K562 (cell line): ENCODE measurements around the gene KCNK1. TPM values are rescaled to one million over a fixed set of nuclear protein-coding genes. Genes with fewer than 3 reads are reported as not detected.

ENCODE experiments used
- ATAC-seq: fragments of 200-7000 bp; cut with Tn5 transposase; 3 replicates; pipeline ENCODE4 v1.9.1; 2020; ENCODE audit warnings: moderate library complexity
- BruUV-seq: library from RNA; stranded (reverse); fragments of 400-500 nt; replicated peaks from 2 replicates; lab custom pipeline; 2021; lab: Mats Ljungman, UMichigan
- CTCF ChIA-PET: fragments of 300-600 bp; formaldehyde crosslinking; extraction: SDS; loops from one replicate; lab custom pipeline; 2021; ENCODE audit warnings: low intra/inter-chr PET ratio; lab: Yijun Ruan, JAX
- POLR2A ChIA-PET: fragments of 300-600, 350-650 bp; sonication (Branson Sonifier 250); formaldehyde crosslinking; extraction: SDS; loops from one replicate; lab custom pipeline; 2021; ENCODE audit warnings: antibody characterized with exemption, inconsistent platforms; lab: Yijun Ruan, JAX
- DNase-seq, 4 experiments: peaks; one replicate each; pipeline versions ENCODE4 v3.0.0 to v3.0.0-alpha.2; 2011 to 2018; ENCODE audit warnings: low spot score in 3 of 4, mixed read lengths in 3 of 4; ENCODE audit errors: extremely low read depth in 1 of 4
- FAIRE-seq: peaks from 2 replicates; lab custom pipeline; 2011; peaks lifted over from hg19 to GRCh38; lab: Jason Lieb, UNC
- H2AFZ ChIP-seq: 2 replicates; pipeline ENCODE4 v1.6.0; 2011; ENCODE audit warnings: low read depth, low read length, control low read depth, inconsistent platforms
- H3K27ac ChIP-seq: fragments of 200-600 bp; 3 replicates; pipeline ENCODE4 v1.8.0; 2011; ENCODE audit warnings: low read depth, mild to moderate bottlenecking, control low read depth, inconsistent platforms, low read length, moderate library complexity, mixed read lengths; ENCODE audit errors: extremely low read depth
- H3K27me3 ChIP-seq, 2 experiments: fragments of 300-600 bp in 1 of 2; 2 replicates in 1 of 2; 3 replicates in 1 of 2; pipeline versions ENCODE4 v1.6.0 to v1.8.0; 2011; ENCODE audit warnings: inconsistent platforms in 2 of 2, low read length in 2 of 2, mild to moderate bottlenecking in 1 of 2, mixed read lengths in 1 of 2, moderate library complexity in 1 of 2; ENCODE audit not compliant: control insufficient read depth in 2 of 2, insufficient read depth in 2 of 2
- H3K36me3 ChIP-seq: fragments of 300-600 bp; 3 replicates; pipeline ENCODE4 v1.8.0; 2011; ENCODE audit warnings: mild to moderate bottlenecking, low read length, inconsistent platforms; ENCODE audit not compliant: control insufficient read depth, insufficient read depth
- H3K4me1 ChIP-seq, 2 experiments: fragments of 200-600 bp in 1 of 2; replicated peaks in 1 of 2; 2 replicates in 1 of 2; 3 replicates in 1 of 2; pipeline versions ENCODE4 v1.5.1 to v1.8.0; 2011; ENCODE audit warnings: inconsistent platforms in 2 of 2, low read length in 2 of 2, mild to moderate bottlenecking in 1 of 2, mixed read lengths in 1 of 2, moderate library complexity in 1 of 2; ENCODE audit not compliant: control insufficient read depth in 2 of 2, insufficient read depth in 2 of 2
- H3K4me2 ChIP-seq: 2 replicates; pipeline ENCODE4 v1.6.1; 2011; ENCODE audit warnings: low read length, control low read depth, inconsistent platforms, mixed read lengths; ENCODE audit not compliant: insufficient read depth
- H3K4me3 ChIP-seq: fragments of 200-600 bp; sonication (generic), shearing (Covaris generic); 2 replicates; pipeline ENCODE4 v1.5.1; 2016; ENCODE audit warnings: control low read depth, inconsistent platforms
- H3K79me2 ChIP-seq: fragments of 200-600 bp; 3 replicates; pipeline ENCODE4 v1.8.0; 2011; ENCODE audit warnings: low read length, inconsistent platforms; ENCODE audit not compliant: control insufficient read depth, insufficient read depth
- H3K9ac ChIP-seq, 2 experiments: 2 replicates each; pipeline versions ENCODE4 v1.6.0 to v1.6.1; 2011; ENCODE audit warnings: low read depth in 2 of 2, low read length in 2 of 2, control low read depth in 1 of 2, inconsistent platforms in 1 of 2, mild to moderate bottlenecking in 1 of 2, mixed read lengths in 1 of 2; ENCODE audit not compliant: insufficient read depth in 1 of 2
- H3K9me1 ChIP-seq: one replicate; pipeline ENCODE4 v1.6.0; 2011; ENCODE audit warnings: inconsistent platforms, mild to moderate bottlenecking, low read length, moderate library complexity; ENCODE audit not compliant: control insufficient read depth, insufficient read depth
- H3K9me3 ChIP-seq: replicated peaks from 2 replicates; pipeline ENCODE4 v1.5.1; 2011; ENCODE audit warnings: low read depth, low read length, inconsistent platforms; ENCODE audit not compliant: control insufficient read depth, insufficient read depth
- H4K20me1 ChIP-seq: replicated peaks from 2 replicates; pipeline ENCODE4 v1.6.1; 2011; ENCODE audit warnings: low read length, inconsistent platforms, mixed read lengths; ENCODE audit not compliant: control insufficient read depth, insufficient read depth
- C11orf30 ChIP-seq: fragments of 450-650 bp; IDR thresholded peaks from 2 replicates; pipeline ENCODE4 v1.6.1; 2016; ENCODE audit warnings: low read depth, mild to moderate bottlenecking
- MAFF ChIP-seq: IDR thresholded peaks from 2 replicates; pipeline ENCODE4 v1.6.1; 2012; ENCODE audit warnings: low read length, improper control_type of control experiment
- REST ChIP-seq, 2 experiments: fragments of 450-650 bp; formaldehyde crosslinking in 1 of 2; IDR thresholded peaks; 2 replicates each; pipeline versions ENCODE4 v1.4.0 to v1.6.1; 2014 to 2020; ENCODE audit warnings: mild to moderate bottlenecking in 2 of 2, borderline replicate concordance in 1 of 2, low read depth in 1 of 2
- THRB ChIP-seq: fragments of 450-650 bp; formaldehyde crosslinking; conservative IDR thresholded peaks from 2 replicates; pipeline ENCODE4 v1.4.0; 2022; ENCODE audit warnings: mild to moderate bottlenecking, missing genetic modification characterization
- ZNF316 ChIP-seq: fragments of 450-650 bp; IDR thresholded peaks from 2 replicates; pipeline ENCODE4 v1.6.1; 2016
- WGBS: fragments of 100-300 bp; shearing (Covaris generic); methylation state at CpG from one replicate; pipeline ENCODE4 v1.1.6; 2016; ENCODE audit warnings: low coverage, mixed read lengths; ENCODE audit not compliant: insufficient coverage; ENCODE audit errors: missing lambda C conversion rate; 5-methylcytosine and 5-hydroxymethylcytosine counted together
- in situ Hi-C: fragments of 300-500 bp; cut with MboI; formaldehyde crosslinking; loops from 4 replicates; pipeline ENCODE4 v1.15.0; 2018; ENCODE audit warnings: inconsistent platforms, mixed read lengths
- intact Hi-C: fragments of 100-400 bp; cut with micrococcal nuclease; formaldehyde crosslinking; loops from 2 replicates; pipeline ENCODE4 v1.14.2; 2022
- polyA plus RNA-seq, 8 experiments: library from polyadenylated mRNA; depleted of rRNA in 4 of 8; stranded (reverse) in 5 of 8; unstranded in 3 of 8; fragments of >200 nt; fragmentation: Nextera tagmentation in 2 of 8; fragmentation: Illumina TruSeq in 1 of 8; extraction: Ambion mirVana in 2 of 8; extraction: Trizol in 1 of 8; gene quantifications; 2 replicates each; pipeline versions ENCODE4 v1.2.1 to v1.2.3, GENCODE V29; 2011 to 2014; ENCODE audit warnings: inconsistent platforms in 1 of 8, missing spikeins in 1 of 8
- total RNA-seq, 7 experiments: library from RNA; depleted of rRNA in 6 of 7; stranded (reverse); fragments of >200 nt in 6 of 7; fragmentation: Illumina TruSeq in 2 of 7; extraction: Trizol in 2 of 7; gene quantifications; 2 replicates each; pipeline versions ENCODE4 v1.2.1 to v1.2.3, GENCODE V29; 2011 to 2021; ENCODE audit warnings: low replicate concordance in 1 of 7

The KCNK1 gene
- total and polyA plus RNA-seq, 9 of the 15 experiments (the other 6 are each of a cell fraction or from before 2014, with no cell fraction given): 3.1 to 22.7 (median 6.0) TPM

GRCh38 chr1:233652526-233652925 lies 38.6 kb downstream of the KCNK1 start:
- no peaks in the 10 kb centered on the region for H4K20me1 ChIP-seq
- in situ Hi-C loops (no loop called here), intact Hi-C loops (no loop called here)
- no TSS peak for BruUV-seq
- H3K27ac ChIP-seq: no peak overlapping the region
- ChIA-PET CTCF (no interaction called here), POLR2A (interaction anchor here (0.5 to 3.3 kb wide), 7 partner anchors 10 to 1224 kb away, joined by 3 to 22 read pairs (median 4); no protein-coding TSS in a partner anchor)
- H3K9ac ChIP-seq: no peak overlapping the region; a peak in 1 of 4 replicates
- 43% methylated on average over 2 of the region's 2 CpGs for WGBS
- H2AFZ ChIP-seq: no peak overlapping the region
- DNase-seq: no peak
- no peaks in the 10 kb centered on the region for H3K36me3 ChIP-seq
- FAIRE-seq: no peak
- no peaks in the 10 kb centered on the region for H3K27me3 ChIP-seq
- ATAC-seq: no peak
- peaks cover 20% of the 10 kb centered on the region; the same call in 2 of the 3 replicates for H3K79me2 ChIP-seq
- peaks cover 24 to 48% of the 10 kb centered on the region in 2 experiments for H3K4me1 ChIP-seq
- H3K9me3 ChIP-seq: no peaks in the 10 kb centered on the region
- no peaks in the 10 kb centered on the region for H3K9me1 ChIP-seq
- no peak overlapping the region for H3K4me3 ChIP-seq
- TF ChIP-seq ZNF316: peak; percentile 48
- 0 out of 2 replicates have a peak, but pooled peaks have one; percentile 23 for TF ChIP-seq C11orf30
- 0 out of 2 replicates have a peak, but pooled peaks have one; percentile 9 for TF ChIP-seq MAFF
- no peak for TF ChIP-seq REST (IDR thresholded peaks at IDR 0.05; ENCODE audit: borderline replicate concordance)
- TF ChIP-seq REST (CRISPR knock-in tag; IDR thresholded peaks at IDR 0.05; ENCODE audit: low read depth): no peak
- TF ChIP-seq THRB (CRISPR knock-in tag): no peak
- no peak overlapping the region for H3K4me2 ChIP-seq
